K562 (cell line): Measurements from ENCODE around the gene VSIG4. TPM values are rescaled to one million over a fixed set of nuclear protein-coding genes. Genes with fewer than 3 reads are reported as not detected.
A peak's percentile ranks its signal among the peaks of the same experiment; 100 is the strongest.

Experiments used
- ADNP ChIP-seq: fragments of 200-800 bp; sonication (Bioruptor generic); IDR thresholded peaks from 2 replicates; pipeline ENCODE4 v1.6.1; 2016; ENCODE audit warnings: missing genetic modification characterization, missing compliant biosample characterization
- ATF7 ChIP-seq: fragments of 450-650 bp; IDR thresholded peaks from 2 replicates; pipeline ENCODE4 v1.7.1; 2014; ENCODE audit warnings: mild to moderate bottlenecking, moderate library complexity
- CEBPG ChIP-seq, 3 experiments: fragments of 200-800 bp in 1 of 3; sonication (Bioruptor generic) in 1 of 3; sonication (generic) in 1 of 3; formaldehyde crosslinking in 1 of 3; IDR thresholded peaks in 2 of 3; conservative IDR thresholded peaks in 1 of 3; 2 replicates each; pipeline versions ENCODE4 v1.6.1 to v1.8.0; 2016 to 2022; ENCODE audit warnings: missing compliant biosample characterization in 2 of 3, missing genetic modification characterization in 2 of 3, mild to moderate bottlenecking in 1 of 3, missing genetic modification reagents in 1 of 3
- CHD1 ChIP-seq: fragments of 200-600 bp; sonication (generic); IDR thresholded peaks from one replicate; pipeline ENCODE4 v1.6.1; 2012; ENCODE audit warnings: mild to moderate bottlenecking, moderate library complexity, low read length, inconsistent platforms
- DDX20 ChIP-seq: fragments of 450-650 bp; IDR thresholded peaks from 2 replicates; pipeline ENCODE4 v1.6.1; 2016; ENCODE audit warnings: missing genetic modification characterization, low read depth, mild to moderate bottlenecking, missing compliant biosample characterization, moderate library complexity
- ELF4 ChIP-seq: fragments of 450-650 bp; formaldehyde crosslinking; IDR thresholded peaks from 2 replicates; pipeline ENCODE4 v1.4.0; 2022; ENCODE audit warnings: missing genetic modification characterization
- PURB ChIP-seq: sonication (generic); formaldehyde crosslinking; IDR thresholded peaks from 2 replicates; pipeline ENCODE4 v1.9.0; 2021; ENCODE audit warnings: low read depth, mild to moderate bottlenecking, missing genetic modification reagents
- RFX7 ChIP-seq: fragments of 250-450 bp; sonication (Bioruptor Pico); IDR thresholded peaks from 2 replicates; pipeline ENCODE4 v1.5.1; 2021; ENCODE audit warnings: mild to moderate bottlenecking
- RNF219 ChIP-seq: fragments of 250-450 bp; sonication (Bioruptor Pico); IDR thresholded peaks from 2 replicates; pipeline ENCODE4 v1.5.0; 2022; ENCODE audit warnings: mild to moderate bottlenecking
- SMARCA5 ChIP-seq: fragments of 450-650 bp; IDR thresholded peaks from 2 replicates; pipeline ENCODE4 v1.6.1; 2016
- SRF ChIP-seq, 2 experiments: fragments of 250-450, 450-650 bp in 1 of 2; sonication (Bioruptor Pico) in 1 of 2; sonication (generic) in 1 of 2; formaldehyde crosslinking; IDR thresholded peaks; 2 replicates each; pipeline versions ENCODE4 v1.5.0 to v1.5.1; 2020 to 2022; ENCODE audit warnings: mild to moderate bottlenecking in 1 of 2, missing genetic modification reagents in 1 of 2
- SUPT5H ChIP-seq: fragments of 450-650 bp; IDR thresholded peaks from 2 replicates; pipeline ENCODE4 v1.6.1; 2016
- TEAD2 ChIP-seq: fragments of 450-650 bp; IDR thresholded peaks from 2 replicates; pipeline ENCODE4 v1.6.1; 2016; ENCODE audit warnings: missing genetic modification characterization, control low read depth, missing compliant biosample characterization
- TRIM28 ChIP-seq: fragments of 450-650 bp; IDR thresholded peaks from 2 replicates; pipeline ENCODE4 v1.6.1; 2017
- ZNF175 ChIP-seq: fragments of 200-800 bp; sonication (Bioruptor generic); IDR thresholded peaks from 2 replicates; pipeline ENCODE4 v1.6.1; 2016; ENCODE audit warnings: low read depth, mild to moderate bottlenecking, missing genetic modification characterization, missing compliant biosample characterization
- ZNF239 ChIP-seq: fragments of 250-450 bp; sonication (Bioruptor Pico); IDR thresholded peaks from 2 replicates; pipeline ENCODE4 v1.4.0; 2020; ENCODE audit warnings: mild to moderate bottlenecking
- ZNF316 ChIP-seq: fragments of 450-650 bp; IDR thresholded peaks from 2 replicates; pipeline ENCODE4 v1.6.1; 2016
- ZNF436 ChIP-seq: fragments of 250-450, 450-650 bp; sonication (Bioruptor Pico); formaldehyde crosslinking; IDR thresholded peaks from 2 replicates; pipeline ENCODE4 v1.7.0; 2020; ENCODE audit warnings: mild to moderate bottlenecking
- ZNF511 ChIP-seq: sonication (generic); formaldehyde crosslinking; IDR thresholded peaks from 2 replicates; pipeline ENCODE4 v1.8.0; 2022; ENCODE audit warnings: mild to moderate bottlenecking, missing genetic modification reagents
- ZNF764 ChIP-seq: fragments of 250-450 bp; sonication (Bioruptor Pico); IDR thresholded peaks from 2 replicates; pipeline ENCODE4 v1.4.0; 2020; ENCODE audit warnings: low read depth, mild to moderate bottlenecking, moderate library complexity
- ZNF785 ChIP-seq: fragments of 250-450 bp; sonication (Bioruptor Pico); IDR thresholded peaks from 2 replicates; pipeline ENCODE4 v1.4.0; 2020; ENCODE audit warnings: mild to moderate bottlenecking
- polyA plus RNA-seq, 8 experiments: library from polyadenylated mRNA; depleted of rRNA in 4 of 8; stranded (reverse) in 5 of 8; unstranded in 3 of 8; fragments of >200 nt; fragmentation: Nextera tagmentation in 2 of 8; fragmentation: Illumina TruSeq in 1 of 8; extraction: Ambion mirVana in 2 of 8; extraction: Trizol in 1 of 8; gene quantifications; 2 replicates each; pipeline versions ENCODE4 v1.2.1 to v1.2.3, GENCODE V29; 2011 to 2014; ENCODE audit warnings: inconsistent platforms in 1 of 8, missing spikeins in 1 of 8
- total RNA-seq, 7 experiments: library from RNA; depleted of rRNA in 6 of 7; stranded (reverse); fragments of >200 nt in 6 of 7; fragmentation: Illumina TruSeq in 2 of 7; extraction: Trizol in 2 of 7; gene quantifications; 2 replicates each; pipeline versions ENCODE4 v1.2.1 to v1.2.3, GENCODE V29; 2011 to 2021; ENCODE audit warnings: low replicate concordance in 1 of 7
- TF ChIP-seq, protein P1 (sequence below): fragments of 200-400 bp; formaldehyde crosslinking; IDR thresholded peaks from 2 replicates; pipeline ENCODE4 v1.6.1; 2017; ENCODE audit warnings: mild to moderate bottlenecking, low read depth, low read length, moderate library complexity
- TF ChIP-seq, protein P2 (sequence below): fragments of 450-650 bp; IDR thresholded peaks from 2 replicates; pipeline ENCODE4 v1.6.1; 2016; ENCODE audit warnings: antibody characterized with exemption

Gene VSIG4
- total and polyA plus RNA-seq, 9 of the 15 experiments (the other 6 are each of a cell fraction or from before 2014, with no cell fraction given), result 0.22 to 1.6 (median 0.46) TPM; not detected in 1

DNA sequence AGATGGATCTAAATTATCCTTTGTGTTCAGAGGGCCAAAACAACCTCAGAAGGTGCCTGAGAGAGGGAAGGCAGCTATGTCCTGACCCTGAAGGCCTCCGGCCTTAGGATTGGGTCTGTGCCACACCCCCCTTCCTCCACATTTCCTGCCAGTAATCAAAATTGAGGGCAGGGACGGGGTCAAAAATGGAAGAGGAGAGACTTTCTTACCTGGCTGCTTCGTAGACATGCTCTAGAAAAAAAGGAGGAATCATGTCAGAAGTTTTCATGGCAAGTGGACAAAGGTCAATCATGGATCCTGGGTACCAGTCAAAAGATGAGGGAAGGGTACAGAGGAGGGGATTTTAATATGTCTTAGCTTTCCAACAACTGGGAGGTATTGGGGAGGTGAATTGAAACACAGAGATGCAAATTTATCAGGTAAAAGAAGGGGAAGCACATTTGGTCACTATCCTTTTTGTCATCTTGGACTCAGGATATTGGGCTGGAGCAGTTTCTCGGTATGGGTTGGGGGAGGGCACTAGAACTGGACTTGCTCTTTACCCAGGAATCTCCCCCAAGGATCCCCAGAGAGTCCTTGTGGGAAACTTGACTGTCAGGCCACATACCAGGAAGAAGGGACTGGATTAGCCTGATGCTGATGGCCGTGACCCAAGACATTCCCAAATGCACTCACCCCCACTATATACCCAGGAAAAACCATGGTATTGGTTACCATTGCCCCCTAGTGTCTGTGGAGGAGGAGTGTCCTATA, 17.1 kb downstream of the VSIG4 start (continued):
- TF ChIP-seq SRF (CRISPR knock-in tag; IDR thresholded peaks at IDR 0.05) (peak in 1 of 2 experiments; percentile 35; a peak in 1 of 4 replicates), DDX20 (tag) (no peak), ADNP (no peak), TRIM28 (no peak), SUPT5H (peak; percentile 53), ZNF239 (CRISPR knock-in tag) (no peak), ZNF785 (CRISPR knock-in tag) (no peak), ZNF316 (no peak), ZNF175 (CRISPR knock-in tag) (no peak), SMARCA5 (no peak), CHD1 (no peak), RNF219 (CRISPR knock-in tag) (no peak), ATF7 (no peak), PURB (CRISPR knock-in tag) (no peak), RFX7 (CRISPR knock-in tag) (no peak), ZNF764 (CRISPR knock-in tag) (no peak), ZNF436 (CRISPR knock-in tag) (no peak), TEAD2 (tag) (no peak), ZNF511 (CRISPR knock-in tag) (no peak), ELF4 (no peak; the same call in 1 of the 2 replicates), CEBPG (CRISPR knock-in tag; IDR thresholded peaks at IDR 0.05) (no peak), CEBPG (tag; conservative IDR thresholded peaks at IDR 0.05 in 1 of 2, IDR thresholded peaks at IDR 0.05 in 1 of 2) (no peak)
- TF ChIP-seq, protein P1, sequence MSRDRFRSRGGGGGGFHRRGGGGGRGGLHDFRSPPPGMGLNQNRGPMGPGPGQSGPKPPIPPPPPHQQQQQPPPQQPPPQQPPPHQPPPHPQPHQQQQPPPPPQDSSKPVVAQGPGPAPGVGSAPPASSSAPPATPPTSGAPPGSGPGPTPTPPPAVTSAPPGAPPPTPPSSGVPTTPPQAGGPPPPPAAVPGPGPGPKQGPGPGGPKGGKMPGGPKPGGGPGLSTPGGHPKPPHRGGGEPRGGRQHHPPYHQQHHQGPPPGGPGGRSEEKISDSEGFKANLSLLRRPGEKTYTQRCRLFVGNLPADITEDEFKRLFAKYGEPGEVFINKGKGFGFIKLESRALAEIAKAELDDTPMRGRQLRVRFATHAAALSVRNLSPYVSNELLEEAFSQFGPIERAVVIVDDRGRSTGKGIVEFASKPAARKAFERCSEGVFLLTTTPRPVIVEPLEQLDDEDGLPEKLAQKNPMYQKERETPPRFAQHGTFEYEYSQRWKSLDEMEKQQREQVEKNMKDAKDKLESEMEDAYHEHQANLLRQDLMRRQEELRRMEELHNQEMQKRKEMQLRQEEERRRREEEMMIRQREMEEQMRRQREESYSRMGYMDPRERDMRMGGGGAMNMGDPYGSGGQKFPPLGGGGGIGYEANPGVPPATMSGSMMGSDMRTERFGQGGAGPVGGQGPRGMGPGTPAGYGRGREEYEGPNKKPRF, result no peak
- TF ChIP-seq, protein P2, sequence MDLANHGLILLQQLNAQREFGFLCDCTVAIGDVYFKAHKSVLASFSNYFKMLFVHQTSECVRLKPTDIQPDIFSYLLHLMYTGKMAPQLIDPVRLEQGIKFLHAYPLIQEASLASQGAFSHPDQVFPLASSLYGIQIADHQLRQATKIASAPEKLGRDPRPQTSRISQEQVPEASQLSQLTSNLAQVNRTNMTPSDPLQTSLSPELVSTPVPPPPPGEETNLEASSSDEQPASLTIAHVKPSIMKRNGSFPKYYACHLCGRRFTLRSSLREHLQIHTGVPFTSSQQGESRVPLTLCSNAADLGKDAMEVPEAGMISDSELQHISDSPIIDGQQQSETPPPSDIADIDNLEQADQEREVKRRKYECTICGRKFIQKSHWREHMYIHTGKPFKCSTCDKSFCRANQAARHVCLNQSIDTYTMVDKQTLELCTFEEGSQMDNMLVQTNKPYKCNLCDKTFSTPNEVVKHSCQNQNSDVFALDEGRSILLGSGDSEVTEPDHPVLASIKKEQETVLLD, result no peak
